HG02678 (cell line): ENCODE measurements around the gene CLEC4F.
A peak's percentile ranks its signal among the peaks of the same experiment; 100 is the strongest.

Experiments used
- ATAC-seq: cut with Tn5 transposase; IDR thresholded peaks from one replicate; pipeline ENCODE4 v1.9.1; 2021; ENCODE audit warnings: mild to moderate bottlenecking, moderate library complexity; ENCODE audit not compliant: unreplicated experiment

CLEC4F gene

GRCh38 chr2:70820499-70820898, at the start of gene CLEC4F:
Gene CLEC4F, minus strand, starts transcription at chr2:70820599. Its CDS starts 76 bp downstream, at chr2:70820523.
- ATAC-seq: no peak

GRCh38 chr2:70868970-70869369, 48.6 kb upstream of the CLEC4F start:
- no peak for ATAC-seq

GRCh38 chr2:70861777-70862625, 41.6 kb upstream of the CLEC4F start:
- peak; percentile 60 for ATAC-seq

GRCh38 chr2:70855667-70856066, 35.3 kb upstream of the CLEC4F start:
- ATAC-seq: no peak

GRCh38 chr2:70854411-70854810, 34.0 kb upstream of the CLEC4F start:
- no peak for ATAC-seq

- no peak for ATAC-seq
Observed at GRCh38 chr2:70852824-70853223, 32.4 kb upstream of the CLEC4F start.

- no peak for ATAC-seq
Observed at GRCh38 chr2:70851704-70852103, 31.3 kb upstream of the CLEC4F start.

- ATAC-seq: no peak
Observed at GRCh38 chr2:70850925-70851324, 30.5 kb upstream of the CLEC4F start.

- no peak for ATAC-seq
Observed at GRCh38 chr2:70842401-70842800, 22.0 kb upstream of the CLEC4F start.

GRCh38 chr2:70837980-70838925, 17.9 kb upstream of the CLEC4F start:
- ATAC-seq: no peak

- ATAC-seq: no peak
Observed at GRCh38 chr2:70835643-70836042, 15.2 kb upstream of the CLEC4F start, which contains the start of gene CD207. Gene CD207, minus strand, starts transcription at chr2:70835816. Its CDS starts 40 bp downstream, at chr2:70835776.

- ATAC-seq: no peak
Observed at GRCh38 chr2:70834881-70835280, 14.5 kb upstream of the CLEC4F start.

- ATAC-seq: no peak
Observed at GRCh38 chr2:70834106-70834505, 13.7 kb upstream of the CLEC4F start.

GRCh38 chr2:70833246-70833645, 12.8 kb upstream of the CLEC4F start:
- no peak for ATAC-seq

- no peak for ATAC-seq
Observed at GRCh38 chr2:70832386-70832785, 12.0 kb upstream of the CLEC4F start.

- ATAC-seq: no peak
Observed at GRCh38 chr2:70831861-70832260, 11.5 kb upstream of the CLEC4F start.

- ATAC-seq: no peak
Observed at GRCh38 chr2:70830366-70830765, 10.0 kb upstream of the CLEC4F start.

GRCh38 chr2:70829916-70830315, 9.5 kb upstream of the CLEC4F start:
- no peak for ATAC-seq

- no peak for ATAC-seq
Observed at GRCh38 chr2:70828914-70829824, 8.8 kb upstream of the CLEC4F start.

- ATAC-seq: no peak
Observed at GRCh38 chr2:70828115-70828514, 7.7 kb upstream of the CLEC4F start.

- no peak for ATAC-seq
Observed at GRCh38 chr2:70827388-70827787, 7.0 kb upstream of the CLEC4F start.
